HepG2 (cell line): ENCODE results near the gene ZDHHC7. TPM values are rescaled to one million over a fixed set of nuclear protein-coding genes. Genes with fewer than 3 reads are reported as not detected.
A peak's percentile ranks its signal among the peaks of the same experiment; 100 is the strongest.

Experiments used
- ARNT2 ChIP-seq: sonication (generic); formaldehyde crosslinking; IDR thresholded peaks from 2 replicates; pipeline ENCODE4 v1.8.0; 2022; ENCODE audit warnings: mild to moderate bottlenecking, low read depth, missing genetic modification reagents, moderate library complexity
- DNMT3B ChIP-seq: conservative IDR thresholded peaks from 2 replicates; pipeline ENCODE4 v1.6.1; 2016; ENCODE audit warnings: missing biosample characterization, control low read depth
- E2F5 ChIP-seq: sonication (generic); formaldehyde crosslinking; conservative IDR thresholded peaks from 2 replicates; pipeline ENCODE4 v1.4.0; 2020; ENCODE audit warnings: missing genetic modification reagents
- JUN ChIP-seq: sonication (generic); formaldehyde crosslinking; IDR thresholded peaks from 2 replicates; pipeline ENCODE4 v1.4.0; 2020; ENCODE audit warnings: mild to moderate bottlenecking, missing genetic modification reagents
- KDM3A ChIP-seq: IDR thresholded peaks from 2 replicates; pipeline ENCODE4 v1.6.1; 2018; ENCODE audit warnings: low read depth, missing compliant biosample characterization
- MAFG ChIP-seq: sonication (generic); formaldehyde crosslinking; IDR thresholded peaks from 2 replicates; pipeline ENCODE4 v1.5.1; 2020; ENCODE audit warnings: mild to moderate bottlenecking, missing genetic modification reagents
- MED8 ChIP-seq: sonication (generic); formaldehyde crosslinking; IDR thresholded peaks from 2 replicates; pipeline ENCODE4 v1.8.1; 2023; ENCODE audit warnings: mild to moderate bottlenecking, missing genetic modification reagents; ENCODE audit not compliant: insufficient replicate concordance
- NFAT5 ChIP-seq: sonication (generic); formaldehyde crosslinking; IDR thresholded peaks from 2 replicates; pipeline ENCODE4 v1.4.0; 2020; ENCODE audit warnings: missing genetic modification reagents
- NFIC ChIP-seq: IDR thresholded peaks from 2 replicates; pipeline ENCODE4 v1.6.1; 2012; ENCODE audit warnings: mild to moderate bottlenecking, low read length, inconsistent platforms
- SRSF1 ChIP-seq: fragments of 200-400 bp; formaldehyde crosslinking; optimal IDR thresholded peaks from 2 replicates; pipeline ENCODE3; 2017; ENCODE audit warnings: mild to moderate bottlenecking, low read depth, low read length, moderate library complexity
- ZNF232 ChIP-seq: sonication (generic); formaldehyde crosslinking; IDR thresholded peaks from 2 replicates; pipeline ENCODE4 v1.4.0; 2020; ENCODE audit warnings: missing genetic modification reagents, borderline replicate concordance
- ZNF343 ChIP-seq: sonication (generic); formaldehyde crosslinking; IDR thresholded peaks from 2 replicates; pipeline ENCODE4 v1.4.0; 2020; ENCODE audit warnings: mild to moderate bottlenecking, missing genetic modification reagents
- ZNF547 ChIP-seq: sonication (generic); formaldehyde crosslinking; IDR thresholded peaks from 2 replicates; pipeline ENCODE4 v1.5.1; 2020; ENCODE audit warnings: mild to moderate bottlenecking, missing genetic modification reagents
- ZNF597 ChIP-seq: sonication (generic); formaldehyde crosslinking; IDR thresholded peaks from 2 replicates; pipeline ENCODE4 v1.5.0; 2020; ENCODE audit warnings: missing genetic modification reagents
- ZNF609 ChIP-seq: sonication (generic); formaldehyde crosslinking; IDR thresholded peaks from 2 replicates; pipeline ENCODE4 v1.4.0; 2020; ENCODE audit warnings: mild to moderate bottlenecking, missing genetic modification reagents, borderline replicate concordance
- ZNF670 ChIP-seq: sonication (generic); formaldehyde crosslinking; IDR thresholded peaks from 2 replicates; pipeline ENCODE4 v1.8.0; 2022; ENCODE audit warnings: mild to moderate bottlenecking, missing genetic modification reagents, borderline replicate concordance
- polyA plus RNA-seq, 8 experiments: library from polyadenylated mRNA; depleted of rRNA in 3 of 8; stranded (reverse) in 7 of 8; unstranded in 1 of 8; fragments of >200 nt; fragmentation: Illumina TruSeq in 4 of 8; extraction: Trizol in 4 of 8; gene quantifications; 2 replicates each; pipeline versions ENCODE4 v1.2.1 to v1.2.3, GENCODE V29; 2011 to 2016; ENCODE audit warnings: low read depth in 4 of 8, missing spikeins in 1 of 8, mixed read lengths in 1 of 8; ENCODE audit not compliant: insufficient read depth in 1 of 8
- total RNA-seq, 5 experiments: library from RNA; depleted of rRNA; stranded (reverse); fragments of >200 nt; fragmentation: Illumina TruSeq; extraction: Trizol; gene quantifications; 2 replicates each; pipeline ENCODE4 v1.2.3, GENCODE V29; 2016; ENCODE audit warnings: low read depth in 1 of 5

ZDHHC7 gene
- total and polyA plus RNA-seq, 2 of the 13 experiments (the other 11 are each of a cell fraction or from before 2014, with no cell fraction given) = 46.8 to 67.6 TPM

GRCh38 chr16:84947996-84948850 is 63.1 kb downstream of the ZDHHC7 start (continued):
- TF ChIP-seq NFAT5 (CRISPR knock-in tag) (no peak), KDM3A (CRISPR knock-in tag) (no peak), ZNF232 (CRISPR knock-in tag) (peak; percentile 56; the same call in 1 of the 2 replicates), MED8 (CRISPR knock-in tag) (peak; percentile 43), DNMT3B (no peak), ARNT2 (CRISPR knock-in tag) (no peak), ZNF343 (CRISPR knock-in tag) (0 out of 2 replicates have a peak, but pooled peaks have one; percentile 65), MAFG (CRISPR knock-in tag) (no peak), JUN (CRISPR knock-in tag) (no peak), NFIC (no peak), ZNF609 (peak; percentile 68), ZNF670 (CRISPR knock-in tag) (peak; percentile 82; the same call in 1 of the 2 replicates), ZNF547 (CRISPR knock-in tag) (no peak), SRSF1 (no peak), E2F5 (no peak), ZNF597 (CRISPR knock-in tag) (no peak)
